Liver (tissue), 9 donors: ENCODE results near the gene ZSCAN1. TPM values are rescaled to one million over a fixed set of nuclear protein-coding genes. Genes with fewer than 3 reads are reported as not detected.

Experiments used
- DNase-seq: peaks from one replicate; pipeline ENCODE4 v3.0.0-alpha.2; 2017; ENCODE audit warnings: low spot score
- H3K27ac ChIP-seq, 2 donors: one replicate each; pipeline ENCODE4 v1.7.0; 2013; ENCODE audit warnings: inconsistent platforms in 2 of 2, low read length in 2 of 2, control low read depth in 1 of 2, low read depth in 1 of 2, mild to moderate bottlenecking in 1 of 2
- H3K27me3 ChIP-seq, 4 donors: one replicate each; pipeline versions ENCODE4 v1.6.1 to v1.7.0; 2013; ENCODE audit warnings: low read length in 3 of 4, inconsistent platforms in 1 of 4, mild to moderate bottlenecking in 1 of 4, moderate library complexity in 1 of 4; ENCODE audit not compliant: control insufficient read depth in 4 of 4, insufficient read depth in 4 of 4
- H3K36me3 ChIP-seq, 4 donors: one replicate each; pipeline versions ENCODE4 v1.6.1 to v1.7.0; 2013; ENCODE audit warnings: low read length in 3 of 4, mild to moderate bottlenecking in 3 of 4, low read depth in 1 of 4, moderate library complexity in 1 of 4; ENCODE audit not compliant: control insufficient read depth in 4 of 4, insufficient read depth in 3 of 4
- H3K4me1 ChIP-seq, 4 donors: one replicate each; pipeline versions ENCODE4 v1.6.1 to v1.7.0; 2013; ENCODE audit warnings: low read length in 3 of 4, mild to moderate bottlenecking in 3 of 4, moderate library complexity in 1 of 4; ENCODE audit not compliant: control insufficient read depth in 4 of 4, insufficient read depth in 4 of 4
- H3K4me3 ChIP-seq, 3 donors: one replicate each; pipeline versions ENCODE4 v1.6.1 to v1.7.0; 2013; ENCODE audit warnings: low read length in 3 of 3, control low read depth in 1 of 3, low read depth in 1 of 3, mild to moderate bottlenecking in 1 of 3
- H3K9ac ChIP-seq, 2 donors: one replicate each; pipeline ENCODE4 v1.7.0; 2013; ENCODE audit warnings: low read length in 2 of 2, mild to moderate bottlenecking in 2 of 2, moderate library complexity in 2 of 2, control low read depth in 1 of 2, low read depth in 1 of 2
- H3K9me3 ChIP-seq, 4 donors: one replicate each; pipeline versions ENCODE4 v1.6.1 to v1.7.0; 2013; ENCODE audit warnings: low read length in 3 of 4; ENCODE audit not compliant: control insufficient read depth in 4 of 4
- EGR1 ChIP-seq, 2 donors: IDR thresholded peaks; 2 replicates each; pipeline ENCODE4 v1.6.1; 2016 to 2018; ENCODE audit warnings: antibody characterized with exemption in 2 of 2, low read depth in 2 of 2
- FOXA1 ChIP-seq: IDR thresholded peaks from 2 replicates; pipeline ENCODE4 v1.6.1; 2016; ENCODE audit warnings: antibody characterized with exemption
- FOXA2 ChIP-seq: IDR thresholded peaks from 2 replicates; pipeline ENCODE4 v1.6.1; 2016; ENCODE audit warnings: antibody characterized with exemption
- GABPA ChIP-seq, 2 donors: IDR thresholded peaks in 1 of 2; conservative IDR thresholded peaks in 1 of 2; 2 replicates each; pipeline ENCODE4 v1.6.1; 2016; ENCODE audit warnings: antibody characterized with exemption in 2 of 2, mild to moderate bottlenecking in 1 of 2, moderate library complexity in 1 of 2
- HNF4A ChIP-seq, 2 donors: conservative IDR thresholded peaks; 2 replicates each; pipeline ENCODE4 v1.6.1; 2016; ENCODE audit warnings: antibody characterized with exemption in 2 of 2, mild to moderate bottlenecking in 2 of 2
- HNF4G ChIP-seq: IDR thresholded peaks from 2 replicates; pipeline ENCODE4 v1.6.1; 2016; ENCODE audit warnings: antibody characterized with exemption
- JUND ChIP-seq, 2 donors: IDR thresholded peaks; 2 replicates each; pipeline ENCODE4 v1.6.1; 2016; ENCODE audit warnings: antibody characterized with exemption in 2 of 2
- NR2F2 ChIP-seq: IDR thresholded peaks from 2 replicates; pipeline ENCODE4 v1.6.1; 2016; ENCODE audit warnings: antibody characterized with exemption
- RXRA ChIP-seq, 2 donors: IDR thresholded peaks; 2 replicates each; pipeline ENCODE4 v1.6.1; 2017 to 2018; ENCODE audit warnings: antibody characterized with exemption in 2 of 2, mild to moderate bottlenecking in 1 of 2
- SP1 ChIP-seq: IDR thresholded peaks from 2 replicates; pipeline ENCODE4 v1.6.1; 2018; ENCODE audit warnings: antibody characterized with exemption, mild to moderate bottlenecking
- TAF1 ChIP-seq: conservative IDR thresholded peaks from 2 replicates; pipeline ENCODE4 v1.6.1; 2016; ENCODE audit warnings: antibody characterized with exemption, mild to moderate bottlenecking
- YY1 ChIP-seq: IDR thresholded peaks from 2 replicates; pipeline ENCODE4 v1.6.1; 2016; ENCODE audit warnings: antibody characterized with exemption, mild to moderate bottlenecking
- WGBS: extraction: QIAGEN DNeasy Blood & Tissue Kit; methylation state at CpG from one replicate; pipeline ENCODE4 v1.1.7; 2013; 5-methylcytosine and 5-hydroxymethylcytosine counted together
- polyA plus RNA-seq, 2 donors: library from polyadenylated mRNA; stranded (reverse) in 1 of 2; unstranded in 1 of 2; fragments of 200-250 nt in 1 of 2; fragments of >200 nt in 1 of 2; fragmentation: Nextera tagmentation in 1 of 2; extraction: Ambion mirVana in 1 of 2; gene quantifications; one replicate each; pipeline versions ENCODE4 v1.2.1 to v1.2.3, GENCODE V29; 2013 to 2015
- total RNA-seq, 2 donors: library from RNA; depleted of rRNA; stranded (reverse); fragments of >200 nt; gene quantifications; one replicate each; pipeline ENCODE4 v1.2.3, GENCODE V29; 2014
- TF ChIP-seq, protein P1 (sequence below): IDR thresholded peaks from 2 replicates; pipeline ENCODE4 v1.6.1; 2016; ENCODE audit warnings: antibody characterized with exemption
- TF ChIP-seq, protein P2 (sequence below): IDR thresholded peaks from 2 replicates; pipeline ENCODE4 v1.6.1; 2016; ENCODE audit warnings: antibody characterized with exemption
- TF ChIP-seq, protein P3 (sequence below): IDR thresholded peaks from 2 replicates; pipeline ENCODE4 v1.6.1; 2016; ENCODE audit warnings: antibody characterized with exemption, mild to moderate bottlenecking
- TF ChIP-seq, protein P4 (sequence below): IDR thresholded peaks from 2 replicates; pipeline ENCODE4 v1.6.1; 2016; ENCODE audit warnings: antibody characterized with exemption
- TF ChIP-seq, protein P5 (sequence below): fragments of 150-350 bp; IDR thresholded peaks from 2 replicates; pipeline ENCODE4 v1.5.1; 2017; ENCODE audit warnings: improper control_type of control experiment, low read depth, low read length; ENCODE audit not compliant: missing input control
- donor health status: healthy.
- donor health status: healthy.
- donor health status: healthy.
- donor health status: healthy.
- donor health status: healthy.

The ZSCAN1 gene
- total and polyA plus RNA-seq, 4 donors: 0.13 TPM; not detected in 3

DNA sequence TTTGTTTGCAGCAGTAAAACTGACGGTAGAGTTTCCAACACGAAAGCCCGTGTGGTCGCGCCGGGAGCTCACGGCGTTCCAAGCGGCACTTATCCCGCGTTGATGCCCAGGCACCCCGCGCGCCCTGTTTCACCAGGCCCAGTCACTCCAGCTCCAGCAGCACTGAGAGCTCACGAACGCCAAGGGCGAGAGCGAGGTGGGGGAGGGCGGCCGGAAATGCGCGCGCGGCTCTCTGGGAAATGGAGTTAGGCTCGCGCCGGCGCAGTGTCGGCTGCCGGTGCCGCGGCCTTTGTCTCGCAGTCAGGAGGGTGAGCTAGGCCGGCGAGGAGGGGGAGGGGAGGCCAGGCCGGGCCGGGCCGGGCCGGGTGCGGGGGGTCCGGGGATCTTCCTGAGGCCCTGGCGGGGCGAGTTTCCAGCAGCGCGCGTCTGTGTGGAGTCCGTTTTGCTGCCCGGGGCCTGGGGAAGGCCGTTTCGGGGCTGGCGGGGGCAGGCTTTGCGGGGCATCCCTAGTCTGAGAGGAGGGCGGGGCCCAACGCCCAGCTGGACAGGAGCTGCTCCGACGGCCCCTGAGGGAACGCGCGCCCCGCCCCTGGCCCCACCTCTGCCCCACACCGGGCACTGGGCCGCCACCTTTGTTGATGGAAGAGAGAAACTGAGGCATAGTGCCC is 25.3 kb downstream of the ZSCAN1 start, which contains the start of gene ZNF135:
ZNF135 (plus strand) TSS at position 280 of the 668 bp plus-strand sequence. CDS start 721 bp downstream, outside the sequence.
- 4% methylated on average over 62 of the region's 62 CpGs for WGBS
- TF ChIP-seq FOXA1: no peak
- no peak for TF ChIP-seq JUND (IDR thresholded peaks at IDR 0.05)
- no peak for TF ChIP-seq FOXA2
- TF ChIP-seq, protein P1, sequence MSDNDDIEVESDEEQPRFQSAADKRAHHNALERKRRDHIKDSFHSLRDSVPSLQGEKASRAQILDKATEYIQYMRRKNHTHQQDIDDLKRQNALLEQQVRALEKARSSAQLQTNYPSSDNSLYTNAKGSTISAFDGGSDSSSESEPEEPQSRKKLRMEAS: no peak
- TF ChIP-seq HNF4G: no peak
- no peak for TF ChIP-seq TAF1
- TF ChIP-seq GABPA (IDR thresholded peaks at IDR 0.05 in 1 of 2, conservative IDR thresholded peaks at IDR 0.05 in 1 of 2): peak in 1 of 2 donors; percentile 84
- H3K4me1 ChIP-seq: no peaks in the 10 kb centered on the region
- H3K9me3 ChIP-seq: peaks cover 27 to 63% (median 41%) of the 10 kb centered on the region in 4 donors
- DNase-seq: peak; percentile 85
- peak within 1 kb of the TSS; percentile 66 to 78 for H3K27ac ChIP-seq
- H3K9ac ChIP-seq: no peak within 1 kb of the TSS
- H3K36me3 ChIP-seq: no peaks in the 10 kb centered on the region
- no peaks in the 10 kb centered on the region for H3K27me3 ChIP-seq
- H3K4me3 ChIP-seq: peak within 1 kb of the TSS; percentile 35 to 54 (median 52)

DNA sequence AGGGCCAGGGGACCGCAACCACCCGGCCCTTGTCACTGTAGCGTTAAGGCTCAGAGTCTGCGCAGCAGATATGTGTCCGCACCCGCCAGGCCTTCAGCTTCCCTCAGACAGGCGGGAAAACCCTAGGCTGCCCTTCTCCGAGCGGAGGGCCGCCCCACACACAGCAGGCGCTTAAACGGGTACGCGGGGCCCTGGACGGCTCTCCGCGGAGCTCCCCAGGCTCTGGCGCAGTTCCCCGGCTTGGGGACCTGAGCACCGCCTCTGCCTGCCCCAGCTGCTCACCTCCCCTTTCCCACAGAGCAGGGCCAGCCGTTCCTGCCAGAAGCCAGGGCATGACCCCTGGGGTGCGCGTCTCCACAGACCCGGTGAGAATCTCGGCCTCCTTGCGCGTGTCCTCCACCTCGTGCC is 25.9 kb downstream of the ZSCAN1 start:
- Histone ChIP-seq H3K4me1 (no peaks in the 10 kb centered on the region), H3K36me3 (no peaks in the 10 kb centered on the region), H3K27ac (peak overlapping the region; percentile 66 to 78), H3K27me3 (no peaks in the 10 kb centered on the region), H3K9ac (no peak overlapping the region), H3K9me3 (peaks cover 27 to 64% (median 38%) of the 10 kb centered on the region in 4 donors), H3K4me3 (peak overlapping the region; percentile 32 to 54 (median 52))
- 14% methylated on average over 28 of the region's 28 CpGs for WGBS
- DNase-seq: no peak
- TF ChIP-seq FOXA2: no peak
- TF ChIP-seq JUND (IDR thresholded peaks at IDR 0.05): no peak
- no peak for TF ChIP-seq TAF1
- no peak for TF ChIP-seq HNF4G
- TF ChIP-seq, protein P2, sequence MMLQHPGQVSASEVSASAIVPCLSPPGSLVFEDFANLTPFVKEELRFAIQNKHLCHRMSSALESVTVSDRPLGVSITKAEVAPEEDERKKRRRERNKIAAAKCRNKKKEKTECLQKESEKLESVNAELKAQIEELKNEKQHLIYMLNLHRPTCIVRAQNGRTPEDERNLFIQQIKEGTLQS: no peak
- TF ChIP-seq, protein P1: no peak
- TF ChIP-seq SP1: no peak
- TF ChIP-seq NR2F2: no peak
- no peak for TF ChIP-seq RXRA (IDR thresholded peaks at IDR 0.05)
- TF ChIP-seq, protein P3, sequence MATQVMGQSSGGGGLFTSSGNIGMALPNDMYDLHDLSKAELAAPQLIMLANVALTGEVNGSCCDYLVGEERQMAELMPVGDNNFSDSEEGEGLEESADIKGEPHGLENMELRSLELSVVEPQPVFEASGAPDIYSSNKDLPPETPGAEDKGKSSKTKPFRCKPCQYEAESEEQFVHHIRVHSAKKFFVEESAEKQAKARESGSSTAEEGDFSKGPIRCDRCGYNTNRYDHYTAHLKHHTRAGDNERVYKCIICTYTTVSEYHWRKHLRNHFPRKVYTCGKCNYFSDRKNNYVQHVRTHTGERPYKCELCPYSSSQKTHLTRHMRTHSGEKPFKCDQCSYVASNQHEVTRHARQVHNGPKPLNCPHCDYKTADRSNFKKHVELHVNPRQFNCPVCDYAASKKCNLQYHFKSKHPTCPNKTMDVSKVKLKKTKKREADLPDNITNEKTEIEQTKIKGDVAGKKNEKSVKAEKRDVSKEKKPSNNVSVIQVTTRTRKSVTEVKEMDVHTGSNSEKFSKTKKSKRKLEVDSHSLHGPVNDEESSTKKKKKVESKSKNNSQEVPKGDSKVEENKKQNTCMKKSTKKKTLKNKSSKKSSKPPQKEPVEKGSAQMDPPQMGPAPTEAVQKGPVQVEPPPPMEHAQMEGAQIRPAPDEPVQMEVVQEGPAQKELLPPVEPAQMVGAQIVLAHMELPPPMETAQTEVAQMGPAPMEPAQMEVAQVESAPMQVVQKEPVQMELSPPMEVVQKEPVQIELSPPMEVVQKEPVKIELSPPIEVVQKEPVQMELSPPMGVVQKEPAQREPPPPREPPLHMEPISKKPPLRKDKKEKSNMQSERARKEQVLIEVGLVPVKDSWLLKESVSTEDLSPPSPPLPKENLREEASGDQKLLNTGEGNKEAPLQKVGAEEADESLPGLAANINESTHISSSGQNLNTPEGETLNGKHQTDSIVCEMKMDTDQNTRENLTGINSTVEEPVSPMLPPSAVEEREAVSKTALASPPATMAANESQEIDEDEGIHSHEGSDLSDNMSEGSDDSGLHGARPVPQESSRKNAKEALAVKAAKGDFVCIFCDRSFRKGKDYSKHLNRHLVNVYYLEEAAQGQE: no peak
- no peak for TF ChIP-seq EGR1 (IDR thresholded peaks at IDR 0.05; ENCODE audit: low read depth in 2 of 2)
- TF ChIP-seq YY1: no peak
- TF ChIP-seq FOXA1: no peak
- TF ChIP-seq, protein P4, sequence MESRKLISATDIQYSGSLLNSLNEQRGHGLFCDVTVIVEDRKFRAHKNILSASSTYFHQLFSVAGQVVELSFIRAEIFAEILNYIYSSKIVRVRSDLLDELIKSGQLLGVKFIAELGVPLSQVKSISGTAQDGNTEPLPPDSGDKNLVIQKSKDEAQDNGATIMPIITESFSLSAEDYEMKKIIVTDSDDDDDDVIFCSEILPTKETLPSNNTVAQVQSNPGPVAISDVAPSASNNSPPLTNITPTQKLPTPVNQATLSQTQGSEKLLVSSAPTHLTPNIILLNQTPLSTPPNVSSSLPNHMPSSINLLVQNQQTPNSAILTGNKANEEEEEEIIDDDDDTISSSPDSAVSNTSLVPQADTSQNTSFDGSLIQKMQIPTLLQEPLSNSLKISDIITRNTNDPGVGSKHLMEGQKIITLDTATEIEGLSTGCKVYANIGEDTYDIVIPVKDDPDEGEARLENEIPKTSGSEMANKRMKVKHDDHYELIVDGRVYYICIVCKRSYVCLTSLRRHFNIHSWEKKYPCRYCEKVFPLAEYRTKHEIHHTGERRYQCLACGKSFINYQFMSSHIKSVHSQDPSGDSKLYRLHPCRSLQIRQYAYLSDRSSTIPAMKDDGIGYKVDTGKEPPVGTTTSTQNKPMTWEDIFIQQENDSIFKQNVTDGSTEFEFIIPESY: no peak
- no peak for TF ChIP-seq HNF4A (conservative IDR thresholded peaks at IDR 0.05)
- TF ChIP-seq, protein P5, sequence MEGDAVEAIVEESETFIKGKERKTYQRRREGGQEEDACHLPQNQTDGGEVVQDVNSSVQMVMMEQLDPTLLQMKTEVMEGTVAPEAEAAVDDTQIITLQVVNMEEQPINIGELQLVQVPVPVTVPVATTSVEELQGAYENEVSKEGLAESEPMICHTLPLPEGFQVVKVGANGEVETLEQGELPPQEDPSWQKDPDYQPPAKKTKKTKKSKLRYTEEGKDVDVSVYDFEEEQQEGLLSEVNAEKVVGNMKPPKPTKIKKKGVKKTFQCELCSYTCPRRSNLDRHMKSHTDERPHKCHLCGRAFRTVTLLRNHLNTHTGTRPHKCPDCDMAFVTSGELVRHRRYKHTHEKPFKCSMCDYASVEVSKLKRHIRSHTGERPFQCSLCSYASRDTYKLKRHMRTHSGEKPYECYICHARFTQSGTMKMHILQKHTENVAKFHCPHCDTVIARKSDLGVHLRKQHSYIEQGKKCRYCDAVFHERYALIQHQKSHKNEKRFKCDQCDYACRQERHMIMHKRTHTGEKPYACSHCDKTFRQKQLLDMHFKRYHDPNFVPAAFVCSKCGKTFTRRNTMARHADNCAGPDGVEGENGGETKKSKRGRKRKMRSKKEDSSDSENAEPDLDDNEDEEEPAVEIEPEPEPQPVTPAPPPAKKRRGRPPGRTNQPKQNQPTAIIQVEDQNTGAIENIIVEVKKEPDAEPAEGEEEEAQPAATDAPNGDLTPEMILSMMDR: no peak
